GM18505 (cell line): ENCODE data around the gene LRRC8D.

Experiments
- ATAC-seq: cut with Tn5 transposase; IDR thresholded peaks from one replicate; pipeline ENCODE4 v1.9.1; 2021; ENCODE audit not compliant: unreplicated experiment
- POLR2A ChIP-seq: IDR thresholded peaks from 4 replicates; pipeline ENCODE4 v1.6.1; 2011; ENCODE audit warnings: borderline replicate concordance; ENCODE audit not compliant: insufficient read depth, insufficient read length; ENCODE audit errors: extremely low read depth

Gene LRRC8D

DNA sequence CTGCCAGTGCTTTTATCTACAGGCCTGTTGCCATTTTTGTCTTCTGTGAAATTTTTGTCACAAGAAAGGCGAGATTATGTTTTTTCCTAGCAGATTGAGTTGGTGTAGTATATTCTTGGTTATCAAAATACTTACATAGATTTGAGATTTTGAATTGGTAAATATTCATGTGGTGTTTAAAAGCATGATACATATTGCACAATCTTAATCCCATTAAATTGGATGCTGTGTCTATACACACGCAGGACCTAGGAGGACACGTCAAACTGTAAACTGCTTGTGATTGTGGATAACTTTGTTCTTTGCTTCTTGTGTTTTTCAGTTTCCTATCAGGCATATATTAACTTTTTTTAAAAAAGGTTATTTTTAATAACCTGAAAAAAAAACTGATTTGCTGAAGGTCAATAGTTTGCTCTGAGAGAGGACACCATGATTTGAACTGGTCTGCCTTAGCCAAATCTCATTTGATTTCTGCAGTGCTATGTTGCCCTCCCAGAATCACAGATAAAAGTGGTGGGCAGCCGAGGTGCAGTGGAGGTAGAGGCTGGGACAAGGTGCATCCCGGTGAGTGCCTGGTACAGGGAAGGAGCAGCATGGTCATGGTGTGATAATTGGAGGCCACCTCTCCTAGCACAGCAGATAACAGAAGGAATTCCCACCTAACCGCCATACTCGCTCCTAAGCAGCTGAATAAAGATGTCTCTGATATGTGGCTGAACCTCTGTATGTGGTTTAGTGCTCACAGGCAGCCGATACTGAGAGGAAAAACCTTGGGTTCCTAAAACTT lies 76.7 kb downstream of the LRRC8D start:
- TF ChIP-seq POLR2A: no peak
- no peak for ATAC-seq

DNA sequence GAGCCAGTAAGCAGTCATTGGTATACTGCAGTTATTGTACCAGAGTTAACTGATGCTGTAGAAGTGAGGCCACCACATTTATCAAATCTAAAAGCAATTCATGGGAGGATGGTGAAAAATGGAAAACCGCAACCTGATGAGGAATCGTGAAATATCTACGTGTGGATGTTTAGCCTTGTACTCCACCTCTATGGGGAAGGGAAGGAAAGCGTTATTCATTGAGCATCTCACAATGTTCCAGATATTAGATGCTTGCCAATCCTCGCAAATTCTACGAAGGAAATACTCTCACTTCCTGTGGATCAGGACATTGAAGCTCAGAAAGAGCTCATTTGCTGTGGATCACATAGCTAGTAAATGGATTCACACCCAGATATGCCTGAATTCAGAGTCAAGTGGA lies 77.3 kb downstream of the LRRC8D start:
- no peak for ATAC-seq
- TF ChIP-seq POLR2A: no peak

DNA sequence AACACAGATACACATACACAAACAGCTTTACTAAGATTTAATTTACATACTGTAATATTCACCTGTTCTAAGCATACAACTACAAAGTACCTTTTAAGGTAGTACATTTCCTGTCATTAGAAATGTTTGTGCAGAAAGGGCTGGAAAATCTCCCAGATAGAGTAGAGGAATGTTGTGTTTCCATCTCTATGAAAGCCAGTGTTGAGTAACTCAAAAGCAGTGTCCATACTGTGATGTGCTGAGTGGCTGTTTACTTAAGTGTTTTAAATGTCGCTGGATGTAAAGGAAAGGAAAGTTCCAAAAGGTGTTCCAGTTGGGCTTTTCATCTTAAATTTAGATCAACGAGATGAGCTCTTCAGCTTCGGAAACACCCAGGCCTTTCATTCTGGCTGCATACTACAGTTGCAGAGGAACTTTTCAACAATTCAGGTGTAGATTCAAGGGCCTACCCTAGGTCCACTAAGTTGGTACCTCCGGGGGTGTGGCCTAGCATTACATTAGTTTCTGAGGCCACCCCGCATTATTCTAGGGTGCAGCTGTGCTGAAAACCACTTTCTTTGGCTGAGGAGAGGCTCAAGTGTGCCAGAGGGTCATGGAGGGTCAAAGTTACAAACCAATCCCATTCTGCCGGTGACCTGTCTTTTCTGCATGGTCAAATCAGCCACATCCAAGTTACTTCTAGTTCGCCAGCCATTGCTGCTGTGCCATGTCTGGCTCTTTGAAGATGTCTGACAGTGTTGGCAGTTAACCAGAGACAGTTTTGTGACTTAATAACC lies 78.1 kb downstream of the LRRC8D start:
- no peak for TF ChIP-seq POLR2A
- no peak for ATAC-seq

DNA sequence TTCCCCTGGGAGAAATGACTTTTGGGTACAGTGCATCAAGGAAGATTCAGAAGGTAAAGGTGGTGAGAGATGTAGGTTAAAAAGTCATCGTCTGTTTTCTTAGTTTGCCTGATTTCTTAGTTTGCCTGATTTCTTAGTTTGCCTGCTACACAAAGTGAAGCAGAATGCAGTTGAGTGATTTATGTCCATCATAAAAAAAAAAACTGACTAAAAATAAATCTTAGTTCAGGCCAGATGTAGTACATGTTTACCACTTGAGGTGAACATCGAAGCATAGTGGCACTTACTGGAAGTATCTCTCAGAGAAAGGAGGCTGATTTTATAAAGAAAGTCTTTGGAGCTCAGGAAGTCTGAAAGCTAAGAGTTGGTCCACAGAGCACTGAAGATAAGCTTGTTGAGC lies 79.5 kb downstream of the LRRC8D start:
- TF ChIP-seq POLR2A: no peak
- ATAC-seq: no peak

DNA sequence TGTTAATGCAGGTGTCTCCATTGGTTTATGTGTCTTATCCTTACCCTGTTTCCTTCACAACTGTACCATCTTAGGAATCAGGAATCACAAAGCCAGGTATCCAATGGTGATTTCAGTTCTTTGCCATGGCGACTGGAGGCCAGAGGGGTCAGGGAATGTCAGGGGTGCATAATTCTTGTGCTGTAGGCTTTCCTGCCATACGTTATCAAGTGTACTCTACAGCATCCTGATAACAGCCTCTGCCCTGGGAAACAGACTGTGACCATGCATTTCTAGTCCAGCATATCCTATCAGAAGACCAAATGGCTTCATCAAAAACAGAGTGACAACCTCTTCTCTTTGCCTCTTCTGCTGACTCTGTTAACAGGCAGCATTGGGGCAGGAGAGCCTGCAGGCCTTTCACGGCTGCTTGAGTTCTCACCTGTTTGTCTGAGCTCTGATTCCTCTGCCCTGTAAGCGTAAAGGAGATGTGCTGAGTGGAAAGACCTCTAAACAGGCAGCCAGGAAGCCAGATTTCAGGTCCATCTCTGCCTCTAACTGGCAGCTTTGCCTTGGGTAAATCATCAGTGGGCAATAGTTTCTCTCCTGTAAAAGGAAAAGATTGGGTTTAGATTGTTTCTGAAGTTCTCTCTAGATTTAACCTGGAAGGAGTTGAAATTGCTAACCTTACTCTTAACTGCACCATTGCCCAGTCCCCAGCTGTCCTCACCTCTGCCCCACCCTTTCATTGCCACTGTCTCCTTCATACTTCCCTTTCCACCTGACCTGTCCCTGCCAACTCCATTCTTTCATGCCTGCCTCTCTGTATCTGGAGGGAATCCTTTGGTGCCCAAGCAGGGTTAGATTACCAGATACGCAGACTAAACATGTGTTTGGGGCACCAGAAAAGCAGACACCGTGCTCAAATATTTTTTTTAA lies 80.2 kb downstream of the LRRC8D start:
- no peak for ATAC-seq
- no peak for TF ChIP-seq POLR2A

DNA sequence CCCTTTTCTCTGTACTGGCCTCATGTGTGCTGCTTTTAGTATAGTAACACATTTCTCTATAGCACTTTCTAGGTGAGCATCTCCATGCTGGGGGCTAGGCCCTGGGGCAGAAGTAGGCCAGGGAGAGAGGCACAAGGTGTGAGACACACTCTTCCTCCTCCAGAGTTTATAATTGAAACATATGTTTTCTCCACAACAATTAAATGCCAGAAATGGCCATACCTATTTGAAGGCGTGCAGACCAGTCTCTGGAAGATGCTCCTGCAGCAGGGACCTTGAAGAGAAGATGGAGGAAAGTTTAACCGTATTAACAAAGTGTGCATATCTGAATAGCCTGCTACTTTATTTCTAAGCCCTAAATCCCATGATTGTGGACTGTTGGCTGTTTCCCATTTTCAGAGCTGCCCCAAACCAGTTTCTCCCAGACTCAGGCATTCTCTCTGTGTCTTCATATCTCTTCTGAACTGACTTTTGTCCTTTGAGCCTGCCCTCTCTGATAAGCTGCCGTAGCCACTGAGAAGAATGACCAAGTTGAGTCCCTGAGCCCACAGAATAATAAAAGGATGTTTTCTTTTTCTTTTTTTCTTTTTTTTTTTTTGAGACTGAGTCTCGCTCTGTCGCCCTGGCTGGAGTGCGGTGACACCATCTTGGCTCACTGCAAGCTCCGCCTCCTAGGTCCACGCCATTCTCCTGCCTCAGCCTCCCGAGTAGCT lies 81.3 kb downstream of the LRRC8D start:
- ATAC-seq: no peak
- TF ChIP-seq POLR2A: no peak

DNA sequence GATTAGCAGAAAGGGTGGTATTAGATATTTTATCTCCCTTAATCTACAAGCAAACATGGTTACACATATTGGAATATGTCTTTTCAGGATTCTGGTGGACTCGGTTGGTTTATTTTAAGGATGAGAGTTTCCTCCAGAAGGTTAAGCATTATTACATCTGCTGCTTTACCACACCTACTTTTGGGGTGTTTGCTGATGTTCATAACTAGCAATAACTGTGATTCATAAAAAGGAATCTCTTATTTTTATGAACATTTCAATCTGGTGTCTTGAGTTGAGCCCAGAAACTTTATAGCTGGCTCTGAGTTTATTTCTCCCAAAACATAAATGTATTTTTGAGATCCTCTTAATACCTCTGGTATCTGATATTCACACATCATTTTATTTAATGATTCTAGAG lies 82.7 kb downstream of the LRRC8D start:
- TF ChIP-seq POLR2A: no peak
- ATAC-seq: no peak

DNA sequence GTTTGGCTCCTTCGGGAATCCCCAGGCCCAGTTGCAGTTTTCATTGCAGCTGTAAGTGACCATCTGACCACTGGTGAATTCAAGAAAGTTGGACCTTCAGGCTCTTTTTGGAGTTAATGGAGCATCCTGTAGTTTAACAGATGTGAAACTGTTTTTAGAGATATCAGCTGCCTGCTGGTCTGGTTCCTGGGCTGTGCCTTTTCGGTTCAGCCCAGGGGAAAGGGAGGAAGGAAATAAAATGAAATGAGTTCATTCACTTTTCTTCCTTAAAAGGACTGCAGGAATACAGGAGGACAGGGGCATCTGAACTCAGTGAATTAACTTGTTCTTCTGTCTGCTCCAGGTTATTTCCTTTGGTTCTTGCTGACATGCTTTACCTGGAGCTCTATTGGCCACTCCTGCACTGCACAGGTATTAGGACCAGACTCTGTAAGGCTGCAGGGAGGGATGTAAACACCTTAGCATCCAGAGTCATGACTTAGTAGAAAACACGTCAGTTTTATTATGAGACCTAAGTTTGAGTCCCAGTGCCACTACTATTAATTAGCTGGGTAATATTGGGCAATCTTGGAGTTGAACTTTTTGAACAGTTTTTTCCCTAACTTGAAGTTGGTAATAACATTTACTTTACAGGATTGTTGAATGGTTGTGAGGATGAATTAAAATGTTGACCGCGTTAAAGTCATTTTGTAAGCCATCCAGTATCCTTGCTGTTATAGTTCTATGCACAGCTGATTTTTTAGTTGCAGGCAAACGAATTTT lies 83.6 kb downstream of the LRRC8D start:
- no peak for TF ChIP-seq POLR2A
- ATAC-seq: no peak

DNA sequence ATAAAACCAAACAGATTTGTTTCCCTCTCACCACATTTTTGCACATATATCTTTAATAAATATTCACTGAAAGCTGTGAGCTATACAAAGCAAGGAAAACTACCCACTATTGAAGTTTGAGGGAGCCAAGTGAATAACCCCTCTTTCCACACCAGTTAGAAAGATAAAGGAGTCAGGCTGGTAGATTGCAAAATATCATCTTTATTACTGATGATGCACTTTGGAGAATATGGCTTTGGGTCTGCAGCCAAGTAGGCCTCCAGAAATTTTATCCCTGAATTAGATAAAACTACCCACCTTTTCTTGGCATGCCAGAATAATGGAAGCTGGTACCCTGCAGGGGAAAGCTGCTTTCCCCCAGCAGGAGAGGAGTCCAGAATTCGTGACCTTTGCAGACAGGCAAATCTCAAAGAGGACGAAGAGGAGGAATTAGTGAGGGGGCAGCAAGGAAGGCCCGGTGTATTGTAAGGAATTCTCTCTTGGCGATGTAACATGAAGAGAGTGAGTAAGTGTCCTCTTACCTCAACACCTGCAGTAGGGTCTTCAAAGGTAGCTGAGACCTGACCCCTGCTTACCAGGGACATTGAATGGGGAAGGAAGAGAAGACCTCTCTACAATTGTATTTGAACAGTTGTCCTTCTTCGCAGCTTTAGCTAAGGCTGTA lies 84.7 kb downstream of the LRRC8D start:
- no peak for ATAC-seq
- TF ChIP-seq POLR2A: no peak

DNA sequence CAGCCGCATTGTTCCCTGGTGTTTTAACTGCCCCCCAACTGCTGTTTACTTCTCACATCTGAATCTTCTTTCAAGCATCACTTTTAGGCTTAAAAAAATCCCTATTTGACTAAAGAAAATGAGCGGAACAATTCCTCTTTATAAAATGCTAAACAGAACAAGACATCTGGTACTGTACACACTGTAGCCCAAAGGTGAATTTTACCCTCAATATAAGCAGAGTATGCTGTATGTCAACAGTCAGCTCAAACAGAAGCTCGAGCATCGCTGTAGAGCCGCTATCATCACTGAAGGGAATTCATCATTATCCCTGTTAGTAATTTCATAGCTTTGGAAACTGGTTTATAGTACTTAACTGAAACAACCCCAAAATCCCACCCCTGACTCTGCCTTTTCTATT lies 85.3 kb downstream of the LRRC8D start:
- no peak for ATAC-seq
- no peak for TF ChIP-seq POLR2A

DNA sequence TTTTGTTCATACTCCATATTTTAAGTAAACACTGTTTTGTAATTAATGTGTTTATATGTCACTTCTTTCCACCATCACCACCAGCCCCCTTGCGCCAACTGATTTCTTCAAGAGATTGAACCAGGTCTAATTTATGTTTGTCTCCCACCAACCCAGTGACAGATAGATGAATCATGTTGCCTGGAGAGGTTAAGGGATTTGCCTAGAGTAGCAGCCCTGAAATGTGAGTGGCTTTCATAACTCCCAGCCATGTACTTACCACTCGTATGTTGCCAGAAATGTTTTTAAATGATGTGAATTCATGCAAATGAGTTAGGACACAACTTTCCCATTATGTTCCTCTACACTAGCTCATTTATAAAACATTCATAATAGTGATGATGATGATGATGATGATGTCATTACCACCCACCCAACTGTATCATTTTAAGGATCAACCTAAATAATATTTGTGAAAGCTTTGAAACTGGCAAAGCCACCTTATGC lies 86.9 kb downstream of the LRRC8D start:
- TF ChIP-seq POLR2A: no peak
- ATAC-seq: no peak
